IMR-90 (cell line): Measurements from ENCODE around the gene RANBP10. TPM values are rescaled to one million over a fixed set of nuclear protein-coding genes. Genes with fewer than 3 reads are reported as not detected.

Experiments used
- ATAC-seq: fragments of 200-7000 bp; cut with Tn5 transposase; 2 replicates; pipeline ENCODE4 v1.9.1; 2020; ENCODE audit warnings: low read depth, mild to moderate bottlenecking, moderate library complexity
- BruUV-seq: library from RNA; stranded (reverse); fragments of 400-500 nt; replicated peaks from 2 replicates; lab custom pipeline; 2021; lab: Mats Ljungman, UMichigan
- CTCF ChIA-PET: fragments of 300-600 bp; formaldehyde crosslinking; extraction: SDS; loops from one replicate; lab custom pipeline; 2021; ENCODE audit warnings: antibody characterized with exemption; lab: Yijun Ruan, JAX
- POLR2A ChIA-PET: fragments of 300-600 bp; sonication (Branson Sonifier 250); formaldehyde crosslinking; loops from one replicate; lab custom pipeline; 2022; ENCODE audit warnings: antibody characterized with exemption; ENCODE audit not compliant: unreplicated experiment; lab: Charles Lee
- DNase-seq: peaks from one replicate; pipeline ENCODE4 v3.0.0; 2013
- H2AFZ ChIP-seq: replicated peaks from 2 replicates; pipeline ENCODE3; 2013; ENCODE audit warnings: low read length, mild to moderate bottlenecking; ENCODE audit not compliant: poor library complexity
- H2AK5ac ChIP-seq: 2 replicates; pipeline ENCODE4 v1.6.1; 2013; ENCODE audit warnings: low read depth, low read length, inconsistent platforms
- H2AK9ac ChIP-seq: replicated peaks from 2 replicates; pipeline ENCODE3; 2013; ENCODE audit warnings: mild to moderate bottlenecking, low read depth, low read length, moderate library complexity; ENCODE audit not compliant: poor library complexity
- H2BK120ac ChIP-seq: 2 replicates; pipeline ENCODE4 v1.6.1; 2013; ENCODE audit warnings: low read depth, low read length, inconsistent platforms
- H2BK15ac ChIP-seq: 3 replicates; pipeline ENCODE4 v1.6.1; 2013; ENCODE audit warnings: low read depth, low read length, inconsistent platforms
- H2BK20ac ChIP-seq: 2 replicates; pipeline ENCODE4 v1.6.1; 2013; ENCODE audit warnings: low read depth, mild to moderate bottlenecking, inconsistent platforms, low read length, moderate library complexity
- H2BK5ac ChIP-seq: 2 replicates; pipeline ENCODE4 v1.6.1; 2013; ENCODE audit warnings: mild to moderate bottlenecking, low read depth, low read length, inconsistent platforms; ENCODE audit not compliant: poor library complexity, severe bottlenecking
- H3K14ac ChIP-seq: replicated peaks from 2 replicates; pipeline ENCODE4 v1.6.1; 2013; ENCODE audit warnings: low read depth, low read length, inconsistent platforms
- H3K18ac ChIP-seq: 2 replicates; pipeline ENCODE4 v1.6.1; 2013; ENCODE audit warnings: low read depth, low read length, control low read depth
- H3K23ac ChIP-seq: 2 replicates; pipeline ENCODE4 v1.6.1; 2013; ENCODE audit warnings: low read depth, low read length, inconsistent platforms
- H3K27ac ChIP-seq: 2 replicates; pipeline ENCODE4 v1.5.1; 2013; ENCODE audit warnings: mild to moderate bottlenecking, control low read depth, low read length; ENCODE audit not compliant: insufficient read depth
- H3K27me3 ChIP-seq: 2 replicates; pipeline ENCODE4 v1.6.1; 2013; ENCODE audit warnings: low read length; ENCODE audit not compliant: control insufficient read depth, insufficient read depth
- H3K36me3 ChIP-seq: 2 replicates; pipeline ENCODE4 v1.6.1; 2013; ENCODE audit warnings: low read length, mixed read lengths; ENCODE audit not compliant: control insufficient read depth, insufficient read depth
- H3K4ac ChIP-seq: 2 replicates; pipeline ENCODE4 v1.6.1; 2013; ENCODE audit warnings: low read depth, low read length, inconsistent platforms
- H3K4me1 ChIP-seq: 2 replicates; pipeline ENCODE4 v1.6.1; 2013; ENCODE audit warnings: low read length, mixed read lengths; ENCODE audit not compliant: control insufficient read depth, insufficient read depth
- H3K4me2 ChIP-seq: 2 replicates; pipeline ENCODE4 v1.6.1; 2013; ENCODE audit warnings: low read depth, mild to moderate bottlenecking, control low read depth, low read length, moderate library complexity
- H3K4me3 ChIP-seq: 2 replicates; pipeline ENCODE4 v1.5.1; 2013; ENCODE audit warnings: low read depth, mild to moderate bottlenecking, control low read depth, low read length, moderate library complexity; ENCODE audit not compliant: insufficient read depth
- H3K56ac ChIP-seq: 2 replicates; pipeline ENCODE4 v1.6.1; 2013; ENCODE audit warnings: low read length, inconsistent platforms; ENCODE audit not compliant: insufficient read depth; ENCODE audit errors: extremely low read depth
- H3K79me1 ChIP-seq, 2 experiments: 2 replicates each; pipeline ENCODE4 v1.6.1; 2013; ENCODE audit warnings: low read length in 2 of 2, inconsistent platforms in 1 of 2, low read depth in 1 of 2
- H3K9ac ChIP-seq: 2 replicates; pipeline ENCODE4 v1.6.1; 2013; ENCODE audit warnings: low read depth, low read length, control low read depth
- H3K9me1 ChIP-seq: 2 replicates; pipeline ENCODE4 v1.6.1; 2013; ENCODE audit warnings: low read length, inconsistent platforms; ENCODE audit not compliant: insufficient read depth
- H3K9me3 ChIP-seq: 2 replicates; pipeline ENCODE4 v1.6.1; 2013; ENCODE audit warnings: low read length; ENCODE audit not compliant: control insufficient read depth, insufficient read depth
- H4K20me1 ChIP-seq: 2 replicates; pipeline ENCODE4 v1.6.1; 2013; ENCODE audit warnings: low read length, inconsistent platforms; ENCODE audit not compliant: insufficient read depth
- H4K5ac ChIP-seq: 2 replicates; pipeline ENCODE4 v1.6.1; 2013; ENCODE audit warnings: mild to moderate bottlenecking, low read depth, low read length, control low read depth
- H4K8ac ChIP-seq, 2 experiments: 2 replicates each; pipeline ENCODE4 v1.6.1; 2013; ENCODE audit warnings: low read depth in 2 of 2, low read length in 2 of 2, control low read depth in 1 of 2, inconsistent platforms in 1 of 2
- H4K91ac ChIP-seq: 2 replicates; pipeline ENCODE4 v1.6.1; 2013; ENCODE audit warnings: low read depth, low read length, inconsistent platforms; ENCODE audit not compliant: insufficient read depth
- BHLHE40 ChIP-seq: fragments of 150-350 bp; IDR thresholded peaks from 2 replicates; pipeline ENCODE4 v1.6.1; 2016; ENCODE audit warnings: mild to moderate bottlenecking, low read depth, low read length
- CEBPB ChIP-seq: IDR thresholded peaks from 2 replicates; pipeline ENCODE4 v1.6.1; 2012; ENCODE audit warnings: low read depth, low read length, improper control_type of control experiment
- CHD1 ChIP-seq: IDR thresholded peaks from 2 replicates; pipeline ENCODE4 v1.6.1; 2012; ENCODE audit warnings: low read depth, low read length, improper control_type of control experiment
- CTCF ChIP-seq: conservative IDR thresholded peaks from 2 replicates; pipeline ENCODE4 v1.5.1; 2012; ENCODE audit warnings: mild to moderate bottlenecking, low read depth, low read length, improper control_type of control experiment
- FOS ChIP-seq: fragments of 150-350 bp; IDR thresholded peaks from 2 replicates; pipeline ENCODE4 v1.6.1; 2016; ENCODE audit warnings: low read depth, low read length
- MAFK ChIP-seq: IDR thresholded peaks from 2 replicates; pipeline ENCODE4 v1.6.1; 2012; ENCODE audit warnings: low read depth, low read length, improper control_type of control experiment
- MAZ ChIP-seq: IDR thresholded peaks from 2 replicates; pipeline ENCODE4 v1.6.1; 2012; ENCODE audit warnings: low read depth, mild to moderate bottlenecking, low read length, improper control_type of control experiment, moderate library complexity, borderline replicate concordance
- MXI1 ChIP-seq: IDR thresholded peaks from 2 replicates; pipeline ENCODE4 v1.6.1; 2012; ENCODE audit warnings: low read depth, mild to moderate bottlenecking, low read length, moderate library complexity, borderline replicate concordance
- NFE2L2 ChIP-seq: fragments of 150-350 bp; IDR thresholded peaks from 2 replicates; pipeline ENCODE4 v1.6.1; 2016; ENCODE audit warnings: low read depth, mild to moderate bottlenecking, low read length
- POLR2A ChIP-seq: IDR thresholded peaks from 2 replicates; pipeline ENCODE4 v1.6.1; 2012; ENCODE audit warnings: mild to moderate bottlenecking, low read depth, low read length
- RAD21 ChIP-seq: IDR thresholded peaks from 2 replicates; pipeline ENCODE4 v1.6.1; 2012; ENCODE audit warnings: low read length, improper control_type of control experiment
- RCOR1 ChIP-seq: IDR thresholded peaks from 2 replicates; pipeline ENCODE4 v1.6.1; 2012; ENCODE audit warnings: mild to moderate bottlenecking, low read length, improper control_type of control experiment; ENCODE audit not compliant: insufficient replicate concordance
- RFX5 ChIP-seq: IDR thresholded peaks from 2 replicates; pipeline ENCODE4 v1.8.0; 2012; ENCODE audit warnings: low read depth, mild to moderate bottlenecking, low read length, moderate library complexity
- SMC3 ChIP-seq: fragments of 150-350 bp; IDR thresholded peaks from 2 replicates; pipeline ENCODE4 v1.6.1; 2016; ENCODE audit warnings: low read depth, mild to moderate bottlenecking, antibody characterized with exemption, low read length, moderate library complexity
- WGBS, 2 experiments: methylation state at CpG; one replicate each; pipeline versions ENCODE4 v1.1.5 to v1.1.7; 2013; ENCODE audit warnings: missing lambda C conversion rate in 2 of 2; ENCODE audit not compliant: insufficient read length in 1 of 2; ENCODE audit errors: extremely low coverage in 2 of 2; 5-methylcytosine and 5-hydroxymethylcytosine counted together
- dilution Hi-C: fragments of 300-500 bp; cut with HindIII; formaldehyde crosslinking; loops from one replicate; pipeline ENCODE4 v1.14.3; 2018; ENCODE audit warnings: low sequenced_read_pairs; ENCODE audit not compliant: unreplicated experiment
- in situ Hi-C: fragments of 300-500 bp; cut with MboI; formaldehyde crosslinking; loops from 3 replicates; pipeline ENCODE4 v1.14.3; 2019; ENCODE audit warnings: low sequenced_read_pairs, inconsistent platforms, mixed read lengths
- intact Hi-C: fragments of 100-400 bp; cut with micrococcal nuclease; formaldehyde crosslinking; loops from 2 replicates; pipeline ENCODE4 v1.10.0; 2022
- polyA plus RNA-seq, 3 experiments: library from polyadenylated mRNA; depleted of rRNA; stranded (reverse); fragments of >200 nt; gene quantifications; 2 replicates each; pipeline ENCODE4 v1.2.3, GENCODE V29; 2012; ENCODE audit warnings: low replicate concordance in 1 of 3
- total RNA-seq: library from RNA; depleted of rRNA; stranded (reverse); fragments of >200 nt; gene quantifications from 2 replicates; pipeline ENCODE4 v1.2.3, GENCODE V29; 2012
- TF ChIP-seq, protein P1 (sequence below): fragments of 150-350 bp; IDR thresholded peaks from 2 replicates; pipeline ENCODE4 v1.6.1; 2017; ENCODE audit warnings: mild to moderate bottlenecking, antibody characterized with exemption, low read length, low read depth
- TF ChIP-seq, protein P2 (sequence below): fragments of 150-350 bp; IDR thresholded peaks from 2 replicates; pipeline ENCODE4 v1.6.1; 2016; ENCODE audit warnings: low read depth, mild to moderate bottlenecking, low read length, moderate library complexity, borderline replicate concordance

Gene RANBP10
- total and polyA plus RNA-seq, 2 of the 4 experiments (the other 2 are of a cell fraction), result 2.7 to 12.1 TPM

DNA sequence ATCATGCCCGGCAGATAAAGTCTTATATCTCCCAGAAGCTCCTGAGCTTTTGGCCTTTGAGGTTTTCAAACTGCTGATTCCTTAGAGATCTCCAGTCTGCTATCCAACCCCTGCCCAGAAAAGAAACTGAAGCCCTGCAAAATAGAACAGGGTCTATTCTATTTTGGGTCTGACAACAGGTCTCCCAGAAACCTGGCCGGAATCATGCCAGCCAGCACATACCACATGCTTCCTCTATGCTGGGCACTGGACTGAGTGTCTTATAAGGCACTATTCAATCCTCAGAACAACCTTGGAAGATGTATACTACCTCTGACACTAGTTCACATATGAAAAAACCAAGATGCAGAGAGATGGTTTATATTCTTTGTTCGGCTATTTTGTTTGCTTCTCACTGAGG is 66.0 kb downstream of the RANBP10 start:
- Histone ChIP-seq H4K91ac (no peak overlapping the region), H3K27me3 (no peaks in the 10 kb centered on the region), H3K36me3 (peaks cover 24% of the 10 kb centered on the region), H2BK20ac (no peak overlapping the region), H3K79me1 (peaks cover 0 to 12% of the 10 kb centered on the region in 2 experiments; a peak in 2 of 4 replicates), H3K9me3 (no peaks in the 10 kb centered on the region), H3K4me3 (no peak overlapping the region), H2BK15ac (no peak overlapping the region), H3K9ac (no peak overlapping the region), H4K5ac (no peak overlapping the region), H2AFZ (no peak overlapping the region), H3K27ac (no peak overlapping the region), H3K4ac (no peak overlapping the region), H3K9me1 (peaks cover 13% of the 10 kb centered on the region), H3K4me1 (no peaks in the 10 kb centered on the region), H2AK5ac (no peak overlapping the region), H4K20me1 (no peaks in the 10 kb centered on the region), H3K18ac (no peak overlapping the region), H3K4me2 (no peak overlapping the region), H2BK120ac (no peak overlapping the region), H2BK5ac (no peak overlapping the region), H3K14ac (no peak overlapping the region), H2AK9ac (no peak overlapping the region), H3K56ac (no peak overlapping the region), H4K8ac (no peak overlapping the region), H3K23ac (no peak overlapping the region)
- no peak for DNase-seq
- ChIA-PET POLR2A (no interaction called here), CTCF (no interaction called here)
- in situ Hi-C loops, result no loop called here
- ATAC-seq, result no peak
- dilution Hi-C loops, result no loop called here
- BruUV-seq, result no TSS peak
- TF ChIP-seq RFX5 (no peak), POLR2A (no peak), MXI1 (no peak), RAD21 (no peak), MAZ (no peak), CTCF (no peak), RCOR1 (no peak), NFE2L2 (no peak), MAFK (no peak), SMC3 (no peak), CEBPB (no peak), BHLHE40 (no peak), CHD1 (no peak), FOS (no peak)
- TF ChIP-seq, protein P1, sequence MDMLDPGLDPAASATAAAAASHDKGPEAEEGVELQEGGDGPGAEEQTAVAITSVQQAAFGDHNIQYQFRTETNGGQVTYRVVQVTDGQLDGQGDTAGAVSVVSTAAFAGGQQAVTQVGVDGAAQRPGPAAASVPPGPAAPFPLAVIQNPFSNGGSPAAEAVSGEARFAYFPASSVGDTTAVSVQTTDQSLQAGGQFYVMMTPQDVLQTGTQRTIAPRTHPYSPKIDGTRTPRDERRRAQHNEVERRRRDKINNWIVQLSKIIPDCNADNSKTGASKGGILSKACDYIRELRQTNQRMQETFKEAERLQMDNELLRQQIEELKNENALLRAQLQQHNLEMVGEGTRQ, result no peak
- TF ChIP-seq, protein P2, sequence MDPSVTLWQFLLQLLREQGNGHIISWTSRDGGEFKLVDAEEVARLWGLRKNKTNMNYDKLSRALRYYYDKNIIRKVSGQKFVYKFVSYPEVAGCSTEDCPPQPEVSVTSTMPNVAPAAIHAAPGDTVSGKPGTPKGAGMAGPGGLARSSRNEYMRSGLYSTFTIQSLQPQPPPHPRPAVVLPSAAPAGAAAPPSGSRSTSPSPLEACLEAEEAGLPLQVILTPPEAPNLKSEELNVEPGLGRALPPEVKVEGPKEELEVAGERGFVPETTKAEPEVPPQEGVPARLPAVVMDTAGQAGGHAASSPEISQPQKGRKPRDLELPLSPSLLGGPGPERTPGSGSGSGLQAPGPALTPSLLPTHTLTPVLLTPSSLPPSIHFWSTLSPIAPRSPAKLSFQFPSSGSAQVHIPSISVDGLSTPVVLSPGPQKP, result no peak
- WGBS, 2 experiments, result 93% methylated on average over 2 of the region's 3 CpGs; no CpG with 5 or more reads in 1 of the 2 experiments
- intact Hi-C loops, result no loop called here
